ENCODE data around the gene DNAJC5G. TPM values are rescaled to one million over a fixed set of nuclear protein-coding genes. Genes with fewer than 3 reads are reported as not detected.
"Not testable (repeated sequence)": the region's sequence is repeated elsewhere in the genome, so short reads cannot be mapped to it uniquely, and the experiment has no call there.

The DNAJC5G gene
- total RNA-seq, 1 donor from 2014 or later: not detected

- peak; percentile 75 for DNase-seq
Observed at GRCh38 chr2:27281855-27282559, 6.8 kb downstream of the DNAJC5G start, which contains the start of gene TRIM54. TRIM54 (plus strand) TSS chr2:27282429; CDS start chr2:27282732, 303 bp downstream.

- DNase-seq: peak; percentile 32
Observed at GRCh38 chr2:27282892-27283291, 7.7 kb downstream of the DNAJC5G start.

GRCh38 chr2:27284996-27285395 lies 9.8 kb downstream of the DNAJC5G start:
- no peak for DNase-seq

- DNase-seq: no peak
Observed at GRCh38 chr2:27285481-27285880, 10.2 kb downstream of the DNAJC5G start.

- DNase-seq: no peak
Observed at GRCh38 chr2:27288610-27289009, 13.4 kb downstream of the DNAJC5G start.

DNA sequence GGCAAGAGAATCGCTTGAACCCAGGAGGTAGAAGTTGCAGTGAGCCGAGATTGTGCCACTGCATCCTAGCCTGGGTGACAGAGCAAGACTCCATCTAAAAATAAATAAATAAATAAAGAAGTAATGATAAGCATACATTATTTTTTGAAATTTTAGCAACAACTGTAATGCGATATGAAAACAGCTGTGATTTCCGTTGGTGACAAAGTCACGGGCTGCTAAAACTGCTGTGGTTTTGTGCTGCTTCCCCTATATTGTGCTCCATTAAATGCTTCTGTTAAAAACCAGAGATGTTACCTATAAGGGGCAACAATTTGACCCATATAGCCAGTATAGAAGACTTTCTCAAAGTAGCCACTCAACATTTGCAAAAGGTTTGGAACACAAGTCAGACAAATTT lies 15.3 kb downstream of the DNAJC5G start:
- DNase-seq: no peak

- no peak for DNase-seq
Observed at GRCh38 chr2:27291865-27292264, 16.6 kb downstream of the DNAJC5G start.

- no peak for DNase-seq
Observed at GRCh38 chr2:27294928-27295327, 19.7 kb downstream of the DNAJC5G start.

- no peak for DNase-seq
Observed at GRCh38 chr2:27296481-27296880, 21.2 kb downstream of the DNAJC5G start.

DNA sequence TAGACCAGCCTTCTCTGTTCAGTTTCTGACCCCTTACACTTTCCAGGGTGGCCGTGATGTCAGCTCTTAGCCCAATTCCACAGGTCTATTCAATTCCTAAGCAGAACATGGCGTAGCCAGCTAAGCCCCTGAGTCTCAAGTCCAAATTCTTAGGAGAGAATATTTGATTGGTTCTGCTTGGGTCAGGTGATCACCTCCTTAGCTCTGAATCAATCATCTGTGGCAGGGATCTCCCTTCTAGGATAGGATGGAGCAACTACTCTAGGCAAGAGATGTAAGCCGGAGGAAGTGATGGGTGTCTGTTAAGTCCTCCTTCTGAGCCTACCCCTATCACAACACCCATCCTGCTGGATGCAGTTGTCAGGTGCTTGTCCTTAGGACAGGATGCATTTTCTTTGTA lies 22.0 kb downstream of the DNAJC5G start:
- no peak for DNase-seq

- no peak for DNase-seq
Observed at GRCh38 chr2:27298391-27299080, 23.3 kb downstream of the DNAJC5G start.

- not testable (repeated sequence) for DNase-seq
Observed at GRCh38 chr2:27300606-27301005, 25.4 kb downstream of the DNAJC5G start.

DNA sequence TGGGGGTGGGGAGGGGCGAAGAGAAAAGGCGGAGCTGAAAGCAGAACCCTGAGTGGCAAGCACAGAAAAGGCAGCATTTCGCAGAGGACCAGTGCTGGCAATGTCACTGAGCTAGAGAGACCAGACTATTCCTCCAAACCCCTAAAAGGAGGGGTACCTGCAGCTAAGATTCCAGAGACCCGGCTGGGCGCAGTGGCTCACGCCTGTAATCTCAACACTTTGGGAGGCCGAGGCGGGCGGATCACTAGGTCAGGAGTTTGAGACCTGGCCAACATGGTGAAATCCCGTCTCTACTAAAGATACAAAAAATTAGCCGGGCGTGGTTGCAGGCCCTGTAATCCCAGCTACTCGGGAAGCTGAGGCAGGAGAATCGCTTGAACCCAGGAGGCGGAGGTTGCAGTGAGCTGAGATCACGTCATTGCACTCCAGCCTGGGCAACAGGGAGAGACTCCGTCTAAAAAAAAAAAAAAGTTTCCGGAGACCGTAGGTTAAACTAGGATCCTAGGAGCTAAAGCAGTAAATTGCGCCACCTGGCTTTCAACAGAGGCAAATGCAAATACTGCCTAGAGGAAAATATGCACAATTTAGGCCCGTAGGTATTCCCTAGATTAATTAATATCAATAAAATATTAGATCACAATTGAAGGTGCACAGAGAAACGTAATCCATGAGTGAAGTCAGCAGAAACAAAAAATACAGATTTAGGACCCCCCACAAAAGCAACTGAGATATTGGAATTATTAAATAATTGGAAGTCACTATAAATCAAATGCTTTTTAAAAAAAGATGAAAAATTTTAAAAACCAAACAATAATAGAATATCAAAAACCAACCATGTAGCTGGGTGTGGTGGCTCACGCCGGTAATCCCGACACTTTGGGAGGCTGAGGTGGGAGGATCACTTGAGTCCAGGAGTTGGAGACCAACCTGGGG lies 28.1 kb downstream of the DNAJC5G start:
- peak; percentile 66 for DNase-seq

DNA sequence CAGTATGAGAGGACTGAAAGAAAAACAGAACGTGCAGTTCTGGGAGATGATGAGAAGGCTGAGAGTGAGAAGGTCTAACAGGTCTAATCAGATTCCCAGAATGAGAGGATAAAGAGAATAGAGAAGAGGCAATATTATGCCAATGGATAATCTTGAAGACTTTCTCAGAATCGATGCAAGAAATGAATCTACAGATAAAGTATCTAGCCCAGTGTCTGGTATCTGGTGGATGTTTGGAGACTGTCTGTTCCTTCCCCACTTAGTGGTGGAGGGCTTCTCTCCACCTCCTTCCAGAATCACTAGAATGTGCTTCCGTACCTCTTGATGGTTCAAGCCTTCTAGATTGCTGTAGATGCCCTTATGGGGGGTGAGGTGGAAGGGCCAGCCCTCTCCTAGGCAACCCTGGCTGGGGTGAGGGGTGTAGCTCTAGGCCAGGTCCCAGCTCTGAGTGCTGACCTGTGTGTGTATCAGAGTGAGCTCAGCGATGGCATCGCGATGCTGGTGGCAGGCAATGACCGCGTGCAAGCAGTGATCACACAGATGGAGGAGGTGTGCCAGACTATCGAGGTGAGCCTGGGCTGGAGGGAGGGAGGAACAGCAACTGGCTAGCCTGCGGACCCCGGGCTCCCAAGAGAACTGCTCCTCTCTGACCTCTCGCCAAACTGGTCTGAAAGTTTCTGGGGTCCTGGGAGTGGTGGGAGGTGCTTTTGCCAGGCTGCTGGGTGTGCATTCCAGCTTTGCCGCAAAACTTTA lies 29.4 kb downstream of the DNAJC5G start:
- no peak for DNase-seq

- DNase-seq: no peak
Observed at GRCh38 chr2:27305516-27305915, 30.3 kb downstream of the DNAJC5G start.

- no peak for DNase-seq
Observed at GRCh38 chr2:27306136-27306535, 30.9 kb downstream of the DNAJC5G start.

DNA sequence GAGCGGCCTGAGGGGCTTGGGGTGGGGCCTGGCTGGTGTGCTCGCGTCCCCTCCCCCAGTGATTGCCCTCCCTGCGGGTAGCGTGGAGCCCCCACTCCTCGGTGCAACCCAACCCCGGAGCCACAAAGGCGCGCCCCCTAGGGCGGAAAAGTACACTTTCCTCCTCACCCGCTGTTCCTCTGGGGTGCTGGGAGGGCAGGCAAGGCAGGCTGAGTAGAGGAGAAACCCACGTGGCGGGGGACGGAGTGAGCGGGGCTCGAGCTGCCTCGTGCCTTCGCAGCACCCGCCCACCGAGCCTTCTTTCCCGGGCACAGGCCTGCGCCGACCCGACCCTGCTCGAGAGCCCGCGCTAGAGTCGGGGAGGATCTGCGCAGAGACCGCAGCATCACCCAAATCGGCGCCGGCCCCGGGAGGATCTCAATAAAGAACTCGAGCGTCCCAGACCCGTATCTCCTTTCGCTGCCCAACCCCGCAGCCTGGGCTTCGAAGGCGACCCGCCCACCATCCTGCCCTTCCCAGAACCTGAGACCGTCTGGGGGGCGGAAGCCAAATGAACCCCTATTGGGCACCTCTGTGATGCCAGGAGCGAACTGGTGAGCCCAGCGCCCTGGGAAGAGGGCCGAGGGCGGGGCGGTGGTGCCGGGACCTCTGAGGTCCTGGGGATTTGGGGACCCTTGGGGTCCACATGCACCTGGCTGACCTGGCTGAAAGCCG lies 31.5 kb downstream of the DNAJC5G start:
- DNase-seq: no peak

DNA sequence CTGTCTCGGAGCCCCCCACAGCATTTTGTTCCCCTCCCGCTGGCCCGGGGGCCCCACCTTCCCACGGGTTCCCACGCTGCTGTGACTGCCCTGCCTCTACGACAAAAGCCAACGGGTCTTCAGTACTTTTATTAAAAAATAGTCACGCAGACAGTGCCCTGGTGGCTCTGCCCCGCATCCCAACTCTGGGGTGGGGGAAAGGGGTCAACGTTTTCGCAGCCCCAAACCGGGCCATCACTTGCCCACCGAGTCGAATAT lies 32.0 kb downstream of the DNAJC5G start:
- DNase-seq: no peak

GRCh38 chr2:27307545-27308358 lies 32.5 kb downstream of the DNAJC5G start:
- no peak for DNase-seq

DNA sequence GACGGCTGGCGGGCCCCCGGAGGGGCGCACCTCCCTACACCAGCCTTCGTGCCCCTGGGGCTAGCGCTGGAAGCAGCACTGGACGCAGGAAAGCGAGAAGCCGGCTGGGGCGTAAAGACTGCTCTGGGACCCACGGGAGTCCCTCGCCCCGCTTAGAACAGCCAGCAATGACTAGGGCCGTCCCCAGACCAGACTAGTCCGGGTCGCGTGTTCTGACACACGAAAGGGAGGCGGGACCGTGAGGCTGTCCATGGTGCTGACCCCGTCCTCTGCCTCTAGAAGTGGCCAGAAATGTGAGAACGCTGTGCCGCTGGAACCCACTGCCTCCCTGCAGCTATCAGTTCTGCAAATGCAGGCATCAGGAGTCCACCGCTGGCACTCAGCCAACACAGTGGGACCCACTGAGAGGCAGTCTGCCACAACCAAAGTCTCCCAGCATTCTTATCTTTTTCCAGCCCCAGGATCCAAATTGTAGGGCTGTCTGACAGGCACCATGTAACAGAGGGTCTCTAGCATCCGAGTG lies 33.2 kb downstream of the DNAJC5G start, which contains the start of gene UCN:
Gene UCN, minus strand, starts transcription at position 87 of the 523 bp plus-strand sequence. CDS start 550 bp downstream, outside the sequence.
- DNase-seq: peak; percentile 77
